Left cardiac atrium (tissue), 4 donors: ENCODE measurements around the gene CRIP1. TPM values are rescaled to one million over a fixed set of nuclear protein-coding genes. Genes with fewer than 3 reads are reported as not detected.
A peak's percentile ranks its signal among the peaks of the same experiment; 100 is the strongest.

ENCODE experiments used
- ATAC-seq, 2 donors: fragments of 200-7000 bp; cut with Tn5 transposase; one replicate each; pipeline ENCODE4 v1.9.1; 2020; ENCODE audit warnings: mild to moderate bottlenecking in 2 of 2, moderate library complexity in 2 of 2
- DNase-seq: peaks from one replicate; pipeline ENCODE4 v3.0.0-alpha.2; 2020
- intact Hi-C, 2 donors: fragments of 100-400 bp; cut with DNase I; formaldehyde crosslinking; loops; one replicate each; pipeline versions ENCODE4 v1.14.1 to v1.15.1; 2022 to 2023
- total RNA-seq, 2 donors: library from RNA; stranded (reverse); fragmentation: NEBNext Ultra II Directional; extraction: Animal tissue kit (Norgen Biotek cat#: 25700); gene quantifications; one replicate each; pipeline ENCODE4 v1.2.1, GENCODE V29; 2021
- donor health status: DM: no; HTN: yes; CAD: no.
- donor health status: DM: no; HTN: yes; CAD: no; lungs with severe emphysema.
- donor health status: DM: yes; HTN: yes; CAD: no.
- donor health status: Dilated cardiomyopathy.

CRIP1 gene
- total RNA-seq, 2 donors from 2014 or later, result 137 to 192 TPM

- intact Hi-C loops, result no loop called here
- ATAC-seq, result no peak
- no peak for DNase-seq
These were observed 19.3 kb upstream of the CRIP1 start for GRCh38 chr14:105467249-105467941.

- intact Hi-C loops, result no loop called here
- DNase-seq (no peak), ATAC-seq (no peak)
These were observed 18.7 kb upstream of the CRIP1 start for GRCh38 chr14:105467942-105468471.

- intact Hi-C loops, result no loop called here
- ATAC-seq (peak in 1 of 2 donors; percentile 3), DNase-seq (peak; percentile 63)
These were observed 18.0 kb upstream of the CRIP1 start for GRCh38 chr14:105468621-105469241.

GRCh38 chr14:105469456-105470349, 17.0 kb upstream of the CRIP1 start:
- peak; percentile 67 for DNase-seq
- intact Hi-C loops, result no loop called here

GRCh38 chr14:105470350-105471296, 16.1 kb upstream of the CRIP1 start:
- DNase-seq (peak; percentile 27), ATAC-seq (no peak)
- intact Hi-C loops, result no loop called here

More at GRCh38 chr14:105469456-105470349, 17.0 kb upstream of the CRIP1 start:
- ATAC-seq, result no peak

GRCh38 chr14:105471297-105471821, 15.3 kb upstream of the CRIP1 start:
- DNase-seq (peak; percentile 68), ATAC-seq (peak; percentile 0 to 10)
- intact Hi-C loops, result no loop called here

GRCh38 chr14:105471823-105472485, 14.7 kb upstream of the CRIP1 start:
- peak in 1 of 2 donors; percentile 0 for ATAC-seq
- intact Hi-C loops, result no loop called here
- peak; percentile 54 for DNase-seq

GRCh38 chr14:105472486-105472991, 14.1 kb upstream of the CRIP1 start:
- intact Hi-C loops, result no loop called here
- DNase-seq (peak; percentile 77), ATAC-seq (peak; percentile 6 to 14)

- intact Hi-C loops, result no loop called here
- DNase-seq (peak; percentile 58), ATAC-seq (no peak)
These were observed 13.5 kb upstream of the CRIP1 start for GRCh38 chr14:105473033-105473676.

- intact Hi-C loops, result no loop called here
- ATAC-seq, result peak; percentile 39 to 54
These were observed 12.8 kb upstream of the CRIP1 start for GRCh38 chr14:105473677-105474482.

GRCh38 chr14:105474483-105475268, 12.0 kb upstream of the CRIP1 start, which contains the start of gene CRIP2:
TSS of gene CRIP2 (plus strand) at chr14:105474821. CDS start at chr14:105474863, 42 bp downstream.
- intact Hi-C loops, result no loop called here
- DNase-seq (peak; percentile 72), ATAC-seq (peak; percentile 4 to 16)

More at GRCh38 chr14:105473677-105474482, 12.8 kb upstream of the CRIP1 start:
- peak; percentile 99 for DNase-seq

GRCh38 chr14:105475269-105476096, 11.2 kb upstream of the CRIP1 start:
- intact Hi-C loops, result no loop called here
- DNase-seq (peak; percentile 78), ATAC-seq (peak; percentile 9)

GRCh38 chr14:105476097-105476830, 10.4 kb upstream of the CRIP1 start:
- peak; percentile 1 to 7 for ATAC-seq
- peak; percentile 75 for DNase-seq
- intact Hi-C loops, result no loop called here
